ENCODE data around the gene EIF4EBP3. TPM values are rescaled to one million over a fixed set of nuclear protein-coding genes. Genes with fewer than 3 reads are reported as not detected.
"Not testable (repeated sequence)": the region's sequence is repeated elsewhere in the genome, so short reads cannot be mapped to it uniquely, and the experiment has no call there.

EIF4EBP3 gene
- total RNA-seq, 4 donors from 2014 or later = 38.6 to 118 (median 51.8) TPM

GRCh38 chr5:140576776-140577201 is 29.3 kb downstream of the EIF4EBP3 start:
- no peak for ATAC-seq
- no peak for TF ChIP-seq CTCF (IDR thresholded peaks at IDR 0.05 in 4 of 5, conservative IDR thresholded peaks at IDR 0.05 in 1 of 5)
- TF ChIP-seq POLR2A (IDR thresholded peaks at IDR 0.05) = no peak
- peaks cover 13% of the 10 kb centered on the region in 2 donors for H3K4me1 ChIP-seq
- H3K4me3 ChIP-seq = no peak overlapping the region
- no peak overlapping the region for H3K27ac ChIP-seq
- H3K9me3 ChIP-seq = no peaks in the 10 kb centered on the region
- no peaks in the 10 kb centered on the region for H3K36me3 ChIP-seq
- intact Hi-C loops (cut with DNase I; ENCODE audit: low total_unique reads) (no loop called here), in situ Hi-C loops (cut with MboI; ENCODE audit: low sequenced_read_pairs in 4 of 4) (loop anchor here in 2 of 4 donors (5.0 to 10.0 kb wide), 2 partner anchors 56 to 58 kb away; partner anchors contain the start of genes CD14 (in 2 of the 2) and TMCO6 (in 1 of the 2))
- H3K27me3 ChIP-seq = no peaks in the 10 kb centered on the region
- DNase-seq = no peak

- H3K4me3 ChIP-seq; H3K27ac ChIP-seq; DNase-seq; ATAC-seq; H3K36me3 ChIP-seq; intact Hi-C loops (cut with DNase I; ENCODE audit: low total_unique reads); H3K4me1 ChIP-seq; H3K9me3 ChIP-seq; H3K27me3 ChIP-seq: not testable (repeated sequence)
- TF ChIP-seq CTCF (IDR thresholded peaks at IDR 0.05 in 4 of 5, conservative IDR thresholded peaks at IDR 0.05 in 1 of 5) = peak in 1 of 5 experiments; percentile 16
- in situ Hi-C loops (cut with MboI; ENCODE audit: low sequenced_read_pairs in 4 of 4) = loop anchor here in 2 of 4 donors (5.0 to 10.0 kb wide), 2 partner anchors 53 to 56 kb away; partner anchors contain the start of genes CD14 (in 2 of the 2) and TMCO6 (in 1 of the 2)
Measured at GRCh38 chr5:140579188-140579747, 31.8 kb downstream of the EIF4EBP3 start.

GRCh38 chr5:140587495-140587894 is 40.0 kb downstream of the EIF4EBP3 start:
- H3K4me3 ChIP-seq = no peak overlapping the region
- intact Hi-C loops (cut with DNase I; ENCODE audit: low total_unique reads) (no loop called here), in situ Hi-C loops (cut with MboI; ENCODE audit: low sequenced_read_pairs in 4 of 4) (loop anchor here in 1 of 4 donors (10.0 kb wide), 1 partner anchor 47 kb away; the partner anchor contains the start of genes CD14 and TMCO6)
- ATAC-seq (no peak), DNase-seq (no peak)
- H3K27me3 ChIP-seq = no peaks in the 10 kb centered on the region
- peaks cover 8 to 13% of the 10 kb centered on the region in 2 donors for H3K4me1 ChIP-seq
- no peak for TF ChIP-seq CTCF (IDR thresholded peaks at IDR 0.05 in 4 of 5, conservative IDR thresholded peaks at IDR 0.05 in 1 of 5)
- H3K36me3 ChIP-seq = no peaks in the 10 kb centered on the region
- no peak overlapping the region for H3K27ac ChIP-seq
- no peaks in the 10 kb centered on the region for H3K9me3 ChIP-seq

- H3K4me1 ChIP-seq = peaks cover 8 to 13% of the 10 kb centered on the region in 2 donors
- peak; percentile 46 to 87 for ATAC-seq
Measured at GRCh38 chr5:140588311-140589070, 41.0 kb downstream of the EIF4EBP3 start.

More at GRCh38 chr5:140588311-140589070, 41.0 kb downstream of the EIF4EBP3 start:
- Histone ChIP-seq H3K4me3 (no peak overlapping the region), H3K9me3 (no peaks in the 10 kb centered on the region), H3K27me3 (no peaks in the 10 kb centered on the region), H3K27ac (peak overlapping the region in 2 of 4 donors; percentile 0 to 33), H3K36me3 (no peaks in the 10 kb centered on the region)
- intact Hi-C loops (cut with DNase I; ENCODE audit: low total_unique reads) (no loop called here), in situ Hi-C loops (cut with MboI; ENCODE audit: low sequenced_read_pairs in 4 of 4) (loop anchor here in 1 of 4 donors (10.0 kb wide), 1 partner anchor 46 kb away; the partner anchor contains the start of genes CD14 and TMCO6)
- TF ChIP-seq CTCF (IDR thresholded peaks at IDR 0.05 in 4 of 5, conservative IDR thresholded peaks at IDR 0.05 in 1 of 5) (no peak), POLR2A (IDR thresholded peaks at IDR 0.05) (no peak)
- DNase-seq = no peak
